ENCODE results near the gene SAMD10. TPM values are rescaled to one million over a fixed set of nuclear protein-coding genes. Genes with fewer than 3 reads are reported as not detected.

SAMD10 gene
- total RNA-seq (1 to 10 TPM; 7.4 to 7.5 TPM), polyA plus RNA-seq (10 to 100 TPM in 1 of 2 donors, 1 to 10 TPM in 1; 9.7 to 13.0 TPM)

- H3K4me3 ChIP-seq (ENCODE audit: low read length in 2 of 2): peak within 1 kb of the TSS; percentile 39 to 67
- H3K36me3 Mint-ChIP-seq: peaks cover 25 to 40% of the 10 kb centered on the region in 2 donors
- peak within 1 kb of the TSS; percentile 69 for H3K27ac ChIP-seq (ENCODE audit: low read depth, low read length)
- POLR2A ChIA-PET (ENCODE audit: partially characterized antibody): interaction anchor here (0.7 to 2.5 kb wide), 29 partner anchors 9 to 459 kb away, joined by 3 to 71 read pairs (median 5); partner anchors contain the start of genes ARFRP1, GMEB2, LIME1 and PPDPF
- H3K4me3 Mint-ChIP-seq: peak within 1 kb of the TSS; percentile 90 to 99 (median 93)
- peaks cover 0 to 1% (median 0%) of the 10 kb centered on the region in 8 donors for H3K9me3 Mint-ChIP-seq
- peaks cover 46 to 73% (median 59%) of the 10 kb centered on the region in 4 donors for H3K4me1 Mint-ChIP-seq
- CTCF ChIA-PET (ENCODE audit: partially characterized antibody): interaction anchor here (0.7 to 4.2 kb wide), 27 partner anchors 8 to 483 kb away, joined by 3 to 84 read pairs (median 4); partner anchors contain the start of genes ARFRP1, C20orf204, LIME1 and LKAAEAR1
- no peaks in the 10 kb centered on the region for H3K27me3 Mint-ChIP-seq
- H3K27me3 ChIP-seq (ENCODE audit: insufficient read depth, low read length): no peaks in the 10 kb centered on the region
- peak within 1 kb of the TSS; percentile 95 to 99 (median 98) for H3K27ac Mint-ChIP-seq
- intact Hi-C loops (cut with micrococcal nuclease): loop anchor here (5.0 kb wide), 1 partner anchor 272 kb away; the partner anchor contains the start of genes ARFRP1 and ZGPAT
- no peaks in the 10 kb centered on the region for H3K9me3 ChIP-seq (ENCODE audit: control insufficient read depth in 1 of 2, low read length in 2 of 2)
- peak; percentile 53 to 87 (median 61) for DNase-seq
- peaks cover 54% of the 10 kb centered on the region for H3K4me1 ChIP-seq (ENCODE audit: insufficient read depth, low read length)
- H3K36me3 ChIP-seq (ENCODE audit: insufficient read depth, low read length): peaks cover 18% of the 10 kb centered on the region
These were observed at the start of gene SAMD10 for GRCh38 chr20:63979557-63980316. TSS of gene SAMD10 (minus strand) at chr20:63979642. CDS start at chr20:63979467, 175 bp downstream.

- no peak overlapping the region for H3K4me3 ChIP-seq (ENCODE audit: low read length in 2 of 2)
- Mint-ChIP-seq H3K27me3 (no peaks in the 10 kb centered on the region), H3K4me1 (no peaks in the 10 kb centered on the region), H3K36me3 (peaks cover 73 to 77% of the 10 kb centered on the region in 2 donors), H3K27ac (peak overlapping the region in 2 of 7 donors; percentile 5 to 35), H3K9me3 (peaks cover 0 to 2% (median 0%) of the 10 kb centered on the region in 8 donors), H3K4me3 (no peak overlapping the region)
- H3K9me3 ChIP-seq (ENCODE audit: control insufficient read depth in 1 of 2, low read length in 2 of 2): no peaks in the 10 kb centered on the region
- H3K27me3 ChIP-seq (ENCODE audit: insufficient read depth, low read length): no peaks in the 10 kb centered on the region
- H3K4me1 ChIP-seq (ENCODE audit: insufficient read depth, low read length): no peaks in the 10 kb centered on the region
- no peak overlapping the region for H3K27ac ChIP-seq (ENCODE audit: low read depth, low read length)
- ChIA-PET POLR2A (ENCODE audit: partially characterized antibody) (interaction anchor here (1.2 to 3.0 kb wide), 3 partner anchors 10 to 47 kb away, joined by 3 to 11 read pairs (median 4); partner anchors contain the start of gene PRPF6), CTCF (ENCODE audit: partially characterized antibody) (interaction anchor here (2.1 kb wide), 1 partner anchor 10 kb away, joined by 11 read pairs; no protein-coding TSS in a partner anchor)
- DNase-seq: no peak
- peaks cover 83% of the 10 kb centered on the region for H3K36me3 ChIP-seq (ENCODE audit: insufficient read depth, low read length)
- intact Hi-C loops (cut with micrococcal nuclease): no loop called here
These were observed 48.7 kb upstream of the SAMD10 start for GRCh38 chr20:64027981-64028685.

GRCh38 chr20:64025826-64026412 lies 46.5 kb upstream of the SAMD10 start:
- ChIA-PET POLR2A (ENCODE audit: partially characterized antibody) (interaction anchor here (1.1 to 3.0 kb wide), 2 partner anchors 13 to 41 kb away, joined by 3 to 11 read pairs; no protein-coding TSS in a partner anchor), CTCF (ENCODE audit: partially characterized antibody) (interaction anchor here (1.0 to 2.1 kb wide), 2 partner anchors 13 to 46 kb away, joined by 4 to 11 read pairs; partner anchors contain the start of gene PRPF6)
- no peak for DNase-seq
- no peaks in the 10 kb centered on the region for H3K4me1 ChIP-seq (ENCODE audit: insufficient read depth, low read length)
- peaks cover 0 to 4% (median 0%) of the 10 kb centered on the region in 4 donors for H3K4me1 Mint-ChIP-seq
- no peak overlapping the region for H3K27ac ChIP-seq (ENCODE audit: low read depth, low read length)
- H3K27me3 Mint-ChIP-seq: no peaks in the 10 kb centered on the region
- no peaks in the 10 kb centered on the region for H3K9me3 ChIP-seq (ENCODE audit: control insufficient read depth in 1 of 2, low read length in 2 of 2)
- H3K4me3 ChIP-seq (ENCODE audit: low read length in 2 of 2): no peak overlapping the region
- no peak overlapping the region for H3K4me3 Mint-ChIP-seq
- no peaks in the 10 kb centered on the region for H3K27me3 ChIP-seq (ENCODE audit: insufficient read depth, low read length)
- H3K36me3 Mint-ChIP-seq: peaks cover 76 to 81% of the 10 kb centered on the region in 2 donors
- H3K9me3 Mint-ChIP-seq: peaks cover 0 to 2% (median 0%) of the 10 kb centered on the region in 8 donors
- H3K36me3 ChIP-seq (ENCODE audit: insufficient read depth, low read length): peaks cover 87% of the 10 kb centered on the region
- intact Hi-C loops (cut with micrococcal nuclease): no loop called here
- H3K27ac Mint-ChIP-seq: peak overlapping the region in 1 of 7 donors; percentile 7

- CTCF ChIA-PET (ENCODE audit: partially characterized antibody): interaction anchor here (0.7 kb wide), 1 partner anchor 14 kb away, joined by 3 read pairs; no protein-coding TSS in a partner anchor
- intact Hi-C loops (cut with micrococcal nuclease): no loop called here
These were observed 45.8 kb upstream of the SAMD10 start for GRCh38 chr20:64025101-64025825.

GRCh38 chr20:64024141-64024990 lies 44.9 kb upstream of the SAMD10 start:
- no peaks in the 10 kb centered on the region for H3K27me3 ChIP-seq (ENCODE audit: insufficient read depth, low read length)
- H3K4me3 ChIP-seq (ENCODE audit: low read length in 2 of 2): no peak overlapping the region
- Mint-ChIP-seq H3K27ac (no peak overlapping the region), H3K27me3 (no peaks in the 10 kb centered on the region), H3K4me3 (no peak overlapping the region), H3K36me3 (peaks cover 71 to 72% of the 10 kb centered on the region in 2 donors), H3K9me3 (peaks cover 0 to 2% (median 0%) of the 10 kb centered on the region in 8 donors), H3K4me1 (peaks cover 0 to 5% (median 0%) of the 10 kb centered on the region in 4 donors)
- intact Hi-C loops (cut with micrococcal nuclease): no loop called here
- no peak overlapping the region for H3K27ac ChIP-seq (ENCODE audit: low read depth, low read length)
- no peaks in the 10 kb centered on the region for H3K9me3 ChIP-seq (ENCODE audit: control insufficient read depth in 1 of 2, low read length in 2 of 2)
- ChIA-PET CTCF (ENCODE audit: partially characterized antibody) (interaction anchor here (0.7 to 1.6 kb wide), 2 partner anchors 14 to 15 kb away, joined by 3 to 4 read pairs; no protein-coding TSS in a partner anchor), POLR2A (ENCODE audit: partially characterized antibody) (interaction anchor here (1.3 kb wide), 1 partner anchor 9 kb away, joined by 6 read pairs; no protein-coding TSS in a partner anchor)
- DNase-seq: no peak
- H3K36me3 ChIP-seq (ENCODE audit: insufficient read depth, low read length): peaks cover 80% of the 10 kb centered on the region
- H3K4me1 ChIP-seq (ENCODE audit: insufficient read depth, low read length): no peaks in the 10 kb centered on the region

More at GRCh38 chr20:64025101-64025825, 45.8 kb upstream of the SAMD10 start:
- Mint-ChIP-seq H3K9me3 (peaks cover 0 to 2% (median 0%) of the 10 kb centered on the region in 8 donors), H3K4me3 (no peak overlapping the region), H3K4me1 (peaks cover 0 to 4% (median 0%) of the 10 kb centered on the region in 4 donors), H3K27ac (peak overlapping the region in 1 of 7 donors; percentile 7), H3K27me3 (no peaks in the 10 kb centered on the region), H3K36me3 (peaks cover 71 to 74% of the 10 kb centered on the region in 2 donors)
- Histone ChIP-seq H3K9me3 (ENCODE audit: control insufficient read depth in 1 of 2, low read length in 2 of 2) (no peaks in the 10 kb centered on the region), H3K36me3 (ENCODE audit: insufficient read depth, low read length) (peaks cover 83% of the 10 kb centered on the region), H3K27me3 (ENCODE audit: insufficient read depth, low read length) (no peaks in the 10 kb centered on the region), H3K4me3 (ENCODE audit: low read length in 2 of 2) (no peak overlapping the region), H3K4me1 (ENCODE audit: insufficient read depth, low read length) (no peaks in the 10 kb centered on the region), H3K27ac (ENCODE audit: low read depth, low read length) (no peak overlapping the region)
- DNase-seq: no peak
- POLR2A ChIA-PET (ENCODE audit: partially characterized antibody): no interaction called here

Measured in CD4-positive, alpha-beta memory T cell (primary cell).